ENCODE measurements around the gene MARVELD3.
"Not testable (repeated sequence)": the region's sequence is repeated elsewhere in the genome, so short reads cannot be mapped to it uniquely, and the experiment has no call there.

MARVELD3 gene

GRCh38 chr16:71595340-71595826 is 30.6 kb upstream of the MARVELD3 start:
- not testable (repeated sequence) for H3K9me3 ChIP-seq (ENCODE audit: control insufficient read depth, low read length); H3K27me3 ChIP-seq (ENCODE audit: control insufficient read depth, insufficient read depth, low read length); H3K4me3 ChIP-seq (ENCODE audit: low read length); H3K4me1 ChIP-seq (ENCODE audit: control insufficient read depth, insufficient read depth, low read length); H3K9ac ChIP-seq (ENCODE audit: low read length); H3K36me3 ChIP-seq (ENCODE audit: control insufficient read depth, insufficient read depth, low read length)

GRCh38 chr16:71598426-71598825 is 27.6 kb upstream of the MARVELD3 start:
- not testable (repeated sequence) for H3K27me3 ChIP-seq (ENCODE audit: control insufficient read depth, insufficient read depth, low read length); H3K36me3 ChIP-seq (ENCODE audit: control insufficient read depth, insufficient read depth, low read length); H3K4me3 ChIP-seq (ENCODE audit: low read length); H3K9ac ChIP-seq (ENCODE audit: low read length); H3K4me1 ChIP-seq (ENCODE audit: control insufficient read depth, insufficient read depth, low read length); H3K9me3 ChIP-seq (ENCODE audit: control insufficient read depth, low read length)

DNA sequence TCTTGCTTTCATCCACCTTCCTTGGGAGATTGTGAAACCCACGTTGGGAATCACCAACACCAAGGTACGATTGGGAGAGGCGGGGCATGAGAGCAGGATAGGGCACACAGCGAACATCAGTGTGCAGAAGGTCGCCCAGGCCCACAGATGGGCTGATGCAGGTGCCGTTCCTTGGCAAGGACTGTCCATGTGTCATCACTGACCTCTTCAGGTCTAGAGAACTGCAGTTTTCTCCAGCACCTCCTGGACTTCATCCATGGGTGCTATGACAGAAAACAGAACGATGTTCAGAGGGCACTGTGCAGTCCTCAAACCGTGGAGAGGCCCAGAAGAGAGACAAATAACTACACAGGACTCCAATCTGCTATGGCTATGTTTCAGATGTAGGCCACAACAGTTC is 25.2 kb upstream of the MARVELD3 start:
- Histone ChIP-seq H3K4me1 (ENCODE audit: control insufficient read depth, insufficient read depth, low read length) (no peaks in the 10 kb centered on the region), H3K9ac (ENCODE audit: low read length) (no peak overlapping the region), H3K9me3 (ENCODE audit: control insufficient read depth, low read length) (no peaks in the 10 kb centered on the region), H3K4me3 (ENCODE audit: low read length) (no peak overlapping the region), H3K27me3 (ENCODE audit: control insufficient read depth, insufficient read depth, low read length) (no peaks in the 10 kb centered on the region), H3K36me3 (ENCODE audit: control insufficient read depth, insufficient read depth, low read length) (no peaks in the 10 kb centered on the region)

GRCh38 chr16:71609066-71609465 is 16.9 kb upstream of the MARVELD3 start:
- H3K36me3 ChIP-seq (ENCODE audit: control insufficient read depth, insufficient read depth, low read length), result no peaks in the 10 kb centered on the region
- H3K4me1 ChIP-seq (ENCODE audit: control insufficient read depth, insufficient read depth, low read length), result no peaks in the 10 kb centered on the region
- H3K4me3 ChIP-seq (ENCODE audit: low read length), result no peak overlapping the region
- H3K27me3 ChIP-seq (ENCODE audit: control insufficient read depth, insufficient read depth, low read length), result no peaks in the 10 kb centered on the region
- H3K9ac ChIP-seq (ENCODE audit: low read length), result no peak overlapping the region
- no peaks in the 10 kb centered on the region for H3K9me3 ChIP-seq (ENCODE audit: control insufficient read depth, low read length)

DNA sequence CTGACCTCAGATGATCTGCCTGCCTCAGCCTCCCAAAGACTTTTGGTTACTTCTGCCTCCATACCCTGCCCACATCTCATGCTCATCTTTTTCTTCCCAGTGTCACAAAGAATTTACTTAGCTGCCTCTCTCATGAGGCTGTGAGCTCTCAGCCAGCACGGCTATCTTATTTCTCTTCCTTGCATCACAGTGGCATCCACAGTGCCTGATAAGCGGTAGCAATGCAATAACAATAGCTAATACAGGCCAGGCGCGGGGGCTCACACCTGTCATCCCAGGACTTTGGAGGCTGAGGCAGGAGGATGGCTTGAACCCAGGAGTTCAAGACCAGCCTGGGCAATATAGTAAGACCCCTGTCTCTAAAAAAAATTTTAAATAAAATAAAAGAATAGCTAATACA is 15.5 kb upstream of the MARVELD3 start:
- Histone ChIP-seq H3K9me3 (ENCODE audit: control insufficient read depth, low read length) (no peaks in the 10 kb centered on the region), H3K4me3 (ENCODE audit: low read length) (no peak overlapping the region), H3K27me3 (ENCODE audit: control insufficient read depth, insufficient read depth, low read length) (peaks cover 3% of the 10 kb centered on the region)

GRCh38 chr16:71610936-71611871 is 14.8 kb upstream of the MARVELD3 start:
- H3K9ac ChIP-seq (ENCODE audit: low read length), result no peak overlapping the region
- peaks cover 3% of the 10 kb centered on the region for H3K27me3 ChIP-seq (ENCODE audit: control insufficient read depth, insufficient read depth, low read length)
- H3K36me3 ChIP-seq (ENCODE audit: control insufficient read depth, insufficient read depth, low read length), result no peaks in the 10 kb centered on the region
- no peaks in the 10 kb centered on the region for H3K9me3 ChIP-seq (ENCODE audit: control insufficient read depth, low read length)
- H3K4me1 ChIP-seq (ENCODE audit: control insufficient read depth, insufficient read depth, low read length), result no peaks in the 10 kb centered on the region
- H3K4me3 ChIP-seq (ENCODE audit: low read length), result no peak overlapping the region

More for the DNA sequence above, 15.5 kb upstream of the MARVELD3 start:
- Histone ChIP-seq H3K36me3 (ENCODE audit: control insufficient read depth, insufficient read depth, low read length) (no peaks in the 10 kb centered on the region), H3K4me1 (ENCODE audit: control insufficient read depth, insufficient read depth, low read length) (no peaks in the 10 kb centered on the region), H3K9ac (ENCODE audit: low read length) (no peak overlapping the region)

- H3K27me3 ChIP-seq (ENCODE audit: control insufficient read depth, insufficient read depth, low read length); H3K36me3 ChIP-seq (ENCODE audit: control insufficient read depth, insufficient read depth, low read length); H3K9me3 ChIP-seq (ENCODE audit: control insufficient read depth, low read length); H3K4me3 ChIP-seq (ENCODE audit: low read length); H3K4me1 ChIP-seq (ENCODE audit: control insufficient read depth, insufficient read depth, low read length); H3K9ac ChIP-seq (ENCODE audit: low read length): not testable (repeated sequence)
Observed at GRCh38 chr16:71614956-71615355, 11.0 kb upstream of the MARVELD3 start.

DNA sequence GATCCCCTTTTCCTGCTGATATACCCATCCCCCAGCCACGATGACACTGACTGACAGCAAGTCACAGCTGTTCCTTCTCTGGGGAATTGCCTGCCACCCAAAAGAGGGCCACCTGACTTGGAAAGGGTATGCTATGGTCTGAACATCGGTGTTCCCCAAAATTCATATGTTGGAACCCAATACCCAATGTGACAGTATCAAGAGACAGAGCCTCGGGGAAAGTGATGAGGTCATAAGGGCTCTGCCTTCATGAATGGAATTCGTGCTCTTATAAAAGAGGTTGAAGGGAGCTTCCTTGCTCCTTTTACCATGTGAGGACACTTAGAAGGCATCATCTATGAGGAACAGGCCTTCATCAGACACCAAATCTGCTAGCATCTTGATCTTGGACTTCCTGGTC is 7.6 kb upstream of the MARVELD3 start:
- Histone ChIP-seq H3K4me1 (ENCODE audit: control insufficient read depth, insufficient read depth, low read length) (no peaks in the 10 kb centered on the region), H3K9ac (ENCODE audit: low read length) (no peak overlapping the region), H3K36me3 (ENCODE audit: control insufficient read depth, insufficient read depth, low read length) (no peaks in the 10 kb centered on the region), H3K9me3 (ENCODE audit: control insufficient read depth, low read length) (no peaks in the 10 kb centered on the region), H3K27me3 (ENCODE audit: control insufficient read depth, insufficient read depth, low read length) (peaks cover 10% of the 10 kb centered on the region), H3K4me3 (ENCODE audit: low read length) (no peak overlapping the region)

GRCh38 chr16:71622088-71622487 is 3.9 kb upstream of the MARVELD3 start:
- H3K9me3 ChIP-seq (ENCODE audit: control insufficient read depth, low read length), result no peaks in the 10 kb centered on the region
- H3K4me3 ChIP-seq (ENCODE audit: low read length), result no peak overlapping the region
- peaks cover 36% of the 10 kb centered on the region for H3K27me3 ChIP-seq (ENCODE audit: control insufficient read depth, insufficient read depth, low read length)
- no peaks in the 10 kb centered on the region for H3K36me3 ChIP-seq (ENCODE audit: control insufficient read depth, insufficient read depth, low read length)
- H3K4me1 ChIP-seq (ENCODE audit: control insufficient read depth, insufficient read depth, low read length), result peaks cover 7% of the 10 kb centered on the region
- H3K9ac ChIP-seq (ENCODE audit: low read length), result no peak overlapping the region

DNA sequence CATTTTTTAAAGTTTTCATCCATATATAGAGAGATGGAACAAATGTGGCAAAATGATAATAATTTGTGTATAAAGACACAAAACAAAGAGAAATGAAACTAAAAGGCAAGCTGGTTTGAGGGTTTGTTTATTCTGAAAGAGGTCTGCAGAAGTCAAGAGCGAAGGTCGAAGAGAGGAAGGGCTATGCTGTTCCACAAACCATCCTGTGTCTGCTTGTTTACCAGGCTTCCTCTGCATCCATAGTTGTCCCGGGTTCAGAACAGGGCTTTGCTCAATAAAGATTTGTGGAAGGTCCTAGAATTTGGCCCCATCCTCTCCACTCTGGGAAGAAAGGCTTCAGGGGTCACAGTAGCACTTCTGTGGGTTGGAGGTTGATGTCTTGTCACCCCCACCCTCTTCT is 2.4 kb upstream of the MARVELD3 start:
- Histone ChIP-seq H3K4me3 (ENCODE audit: low read length) (no peak overlapping the region), H3K9me3 (ENCODE audit: control insufficient read depth, low read length) (no peaks in the 10 kb centered on the region), H3K9ac (ENCODE audit: low read length) (no peak overlapping the region), H3K36me3 (ENCODE audit: control insufficient read depth, insufficient read depth, low read length) (no peaks in the 10 kb centered on the region), H3K27me3 (ENCODE audit: control insufficient read depth, insufficient read depth, low read length) (peaks cover 40% of the 10 kb centered on the region), H3K4me1 (ENCODE audit: control insufficient read depth, insufficient read depth, low read length) (peaks cover 13% of the 10 kb centered on the region)

GRCh38 chr16:71625113-71625850 is 702 bp upstream of the MARVELD3 start:
- Histone ChIP-seq H3K4me3 (ENCODE audit: low read length) (no peak overlapping the region), H3K4me1 (ENCODE audit: control insufficient read depth, insufficient read depth, low read length) (peaks cover 13% of the 10 kb centered on the region), H3K9me3 (ENCODE audit: control insufficient read depth, low read length) (no peaks in the 10 kb centered on the region), H3K36me3 (ENCODE audit: control insufficient read depth, insufficient read depth, low read length) (no peaks in the 10 kb centered on the region), H3K9ac (ENCODE audit: low read length) (no peak overlapping the region), H3K27me3 (ENCODE audit: control insufficient read depth, insufficient read depth, low read length) (peaks cover 41% of the 10 kb centered on the region)

- H3K27me3 ChIP-seq (ENCODE audit: control insufficient read depth, insufficient read depth, low read length), result peaks cover 42% of the 10 kb centered on the region
- H3K9ac ChIP-seq (ENCODE audit: low read length), result peak overlapping the region; percentile 68
- no peaks in the 10 kb centered on the region for H3K36me3 ChIP-seq (ENCODE audit: control insufficient read depth, insufficient read depth, low read length)
- no peaks in the 10 kb centered on the region for H3K9me3 ChIP-seq (ENCODE audit: control insufficient read depth, low read length)
- H3K4me1 ChIP-seq (ENCODE audit: control insufficient read depth, insufficient read depth, low read length), result peaks cover 13% of the 10 kb centered on the region
- no peak overlapping the region for H3K4me3 ChIP-seq (ENCODE audit: low read length)
Observed at GRCh38 chr16:71626858-71627213, 852 bp downstream of the MARVELD3 start.

Measured in mucosa of stomach (tissue), 1 donor.